ENCODE measurements around the gene PLPP4. TPM values are rescaled to one million over a fixed set of nuclear protein-coding genes. Genes with fewer than 3 reads are reported as not detected.
A peak's percentile ranks its signal among the peaks of the same experiment; 100 is the strongest.

The PLPP4 gene
- polyA plus RNA-seq, 1 of the 3 experiments (the other 2 are of a cell fraction) = 27.9 TPM

GRCh38 chr10:120495226-120496009 lies 38.4 kb downstream of the PLPP4 start:
- Histone ChIP-seq H3K9ac (no peak overlapping the region), H3F3A (replicated peaks; ENCODE audit: insufficient read depth) (no peaks in the 10 kb centered on the region), H3K27me3 (ENCODE audit: insufficient read depth) (no peaks in the 10 kb centered on the region), H4K20me1 (ENCODE audit: insufficient read depth) (peaks cover 49% of the 10 kb centered on the region; the same call in 1 of the 2 replicates), H2AFZ (ENCODE audit: low read depth) (no peak overlapping the region), H3K9me3 (no peaks in the 10 kb centered on the region), H3K4me1 (ENCODE audit: control insufficient read depth in 1 of 2, insufficient read depth in 2 of 2, low read depth in 1 of 2, low read length in 1 of 2) (peaks cover 0 to 9% of the 10 kb centered on the region in 2 experiments; a peak in 1 of 4 replicates), H3K27ac (ENCODE audit: low read depth in 2 of 2, low read length in 1 of 2) (no peak overlapping the region; a peak in 1 of 4 replicates), H3K4me2 (no peak overlapping the region), H3K36me3 (replicated peaks in 1 of 2; ENCODE audit: control insufficient read depth in 1 of 2, insufficient read depth in 2 of 2, low read length in 1 of 2) (peaks cover 0 to 7% of the 10 kb centered on the region in 2 experiments), H3K4me3 (ENCODE audit: low read depth in 2 of 2, low read length in 1 of 2) (no peak overlapping the region), H3K9me2 (no peaks in the 10 kb centered on the region), H3K79me2 (ENCODE audit: insufficient read depth) (peaks cover 99% of the 10 kb centered on the region)
- WGBS (ENCODE audit: low lambda C conversion rate) = 72% methylated on average over 5 of the region's 5 CpGs
- ChIA-PET CTCF (interaction anchor here (0.6 to 2.9 kb wide), 6 partner anchors 9 to 104 kb away, joined by 3 to 10 read pairs (median 3); no protein-coding TSS in a partner anchor), POLR2A (no interaction called here)
- peak; percentile 45 for DNase-seq
- TF ChIP-seq FOXJ3 (CRISPR knock-in tag; IDR thresholded peaks at IDR 0.05) (no peak), ELF1 (IDR thresholded peaks at IDR 0.05) (no peak), CHD2 (IDR thresholded peaks at IDR 0.05; ENCODE audit: low read length, partially characterized antibody) (no peak), CTCF (IDR thresholded peaks at IDR 0.05) (no peak), SMC3 (IDR thresholded peaks at IDR 0.05; ENCODE audit: low read depth, low read length) (no peak), IRF3 (IDR thresholded peaks at IDR 0.05; ENCODE audit: low read depth, low read length) (no peak)

- no peaks in the 10 kb centered on the region for H3K27me3 ChIP-seq (ENCODE audit: insufficient read depth)
- CTCF ChIA-PET = no interaction called here
- no peak overlapping the region for H3K4me2 ChIP-seq
- no peak overlapping the region for H3K27ac ChIP-seq (ENCODE audit: low read depth in 2 of 2, low read length in 1 of 2)
- TF ChIP-seq, protein P1, sequence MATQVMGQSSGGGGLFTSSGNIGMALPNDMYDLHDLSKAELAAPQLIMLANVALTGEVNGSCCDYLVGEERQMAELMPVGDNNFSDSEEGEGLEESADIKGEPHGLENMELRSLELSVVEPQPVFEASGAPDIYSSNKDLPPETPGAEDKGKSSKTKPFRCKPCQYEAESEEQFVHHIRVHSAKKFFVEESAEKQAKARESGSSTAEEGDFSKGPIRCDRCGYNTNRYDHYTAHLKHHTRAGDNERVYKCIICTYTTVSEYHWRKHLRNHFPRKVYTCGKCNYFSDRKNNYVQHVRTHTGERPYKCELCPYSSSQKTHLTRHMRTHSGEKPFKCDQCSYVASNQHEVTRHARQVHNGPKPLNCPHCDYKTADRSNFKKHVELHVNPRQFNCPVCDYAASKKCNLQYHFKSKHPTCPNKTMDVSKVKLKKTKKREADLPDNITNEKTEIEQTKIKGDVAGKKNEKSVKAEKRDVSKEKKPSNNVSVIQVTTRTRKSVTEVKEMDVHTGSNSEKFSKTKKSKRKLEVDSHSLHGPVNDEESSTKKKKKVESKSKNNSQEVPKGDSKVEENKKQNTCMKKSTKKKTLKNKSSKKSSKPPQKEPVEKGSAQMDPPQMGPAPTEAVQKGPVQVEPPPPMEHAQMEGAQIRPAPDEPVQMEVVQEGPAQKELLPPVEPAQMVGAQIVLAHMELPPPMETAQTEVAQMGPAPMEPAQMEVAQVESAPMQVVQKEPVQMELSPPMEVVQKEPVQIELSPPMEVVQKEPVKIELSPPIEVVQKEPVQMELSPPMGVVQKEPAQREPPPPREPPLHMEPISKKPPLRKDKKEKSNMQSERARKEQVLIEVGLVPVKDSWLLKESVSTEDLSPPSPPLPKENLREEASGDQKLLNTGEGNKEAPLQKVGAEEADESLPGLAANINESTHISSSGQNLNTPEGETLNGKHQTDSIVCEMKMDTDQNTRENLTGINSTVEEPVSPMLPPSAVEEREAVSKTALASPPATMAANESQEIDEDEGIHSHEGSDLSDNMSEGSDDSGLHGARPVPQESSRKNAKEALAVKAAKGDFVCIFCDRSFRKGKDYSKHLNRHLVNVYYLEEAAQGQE (IDR thresholded peaks at IDR 0.05; ENCODE audit: low read depth, low read length) = no peak
- TF ChIP-seq YY1 (IDR thresholded peaks at IDR 0.05; ENCODE audit: low read depth) (no peak), RXRA (IDR thresholded peaks at IDR 0.05; ENCODE audit: borderline replicate concordance, low read depth) (no peak), RFX5 (IDR thresholded peaks at IDR 0.05; ENCODE audit: low read length) (no peak), EZH2phosphoT487 (IDR thresholded peaks at IDR 0.05; ENCODE audit: borderline replicate concordance, low read depth) (no peak)
- TF ChIP-seq, protein P2, sequence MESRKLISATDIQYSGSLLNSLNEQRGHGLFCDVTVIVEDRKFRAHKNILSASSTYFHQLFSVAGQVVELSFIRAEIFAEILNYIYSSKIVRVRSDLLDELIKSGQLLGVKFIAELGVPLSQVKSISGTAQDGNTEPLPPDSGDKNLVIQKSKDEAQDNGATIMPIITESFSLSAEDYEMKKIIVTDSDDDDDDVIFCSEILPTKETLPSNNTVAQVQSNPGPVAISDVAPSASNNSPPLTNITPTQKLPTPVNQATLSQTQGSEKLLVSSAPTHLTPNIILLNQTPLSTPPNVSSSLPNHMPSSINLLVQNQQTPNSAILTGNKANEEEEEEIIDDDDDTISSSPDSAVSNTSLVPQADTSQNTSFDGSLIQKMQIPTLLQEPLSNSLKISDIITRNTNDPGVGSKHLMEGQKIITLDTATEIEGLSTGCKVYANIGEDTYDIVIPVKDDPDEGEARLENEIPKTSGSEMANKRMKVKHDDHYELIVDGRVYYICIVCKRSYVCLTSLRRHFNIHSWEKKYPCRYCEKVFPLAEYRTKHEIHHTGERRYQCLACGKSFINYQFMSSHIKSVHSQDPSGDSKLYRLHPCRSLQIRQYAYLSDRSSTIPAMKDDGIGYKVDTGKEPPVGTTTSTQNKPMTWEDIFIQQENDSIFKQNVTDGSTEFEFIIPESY (IDR thresholded peaks at IDR 0.05; ENCODE audit: borderline replicate concordance, low read depth) = no peak
- H3K79me2 ChIP-seq (ENCODE audit: insufficient read depth) = peaks cover 96% of the 10 kb centered on the region
- POLR2A ChIA-PET = no interaction called here
- DNase-seq = no peak
- H3K4me1 ChIP-seq (ENCODE audit: control insufficient read depth in 1 of 2, insufficient read depth in 2 of 2, low read depth in 1 of 2, low read length in 1 of 2) = peaks cover 0 to 12% of the 10 kb centered on the region in 2 experiments; a peak in 1 of 4 replicates
- H2AFZ ChIP-seq (ENCODE audit: low read depth) = no peak overlapping the region
- no peaks in the 10 kb centered on the region for H3K9me2 ChIP-seq
- no peaks in the 10 kb centered on the region for H3K9me3 ChIP-seq
- peaks cover 0 to 18% of the 10 kb centered on the region in 2 experiments for H3K36me3 ChIP-seq (replicated peaks in 1 of 2; ENCODE audit: control insufficient read depth in 1 of 2, insufficient read depth in 2 of 2, low read length in 1 of 2)
- peaks cover 12% of the 10 kb centered on the region; the same call in 1 of the 2 replicates for H4K20me1 ChIP-seq (ENCODE audit: insufficient read depth)
- H3K4me3 ChIP-seq (ENCODE audit: low read depth in 2 of 2, low read length in 1 of 2) = no peak overlapping the region
- WGBS (ENCODE audit: low lambda C conversion rate) = 72% methylated on average over 3 of the region's 3 CpGs
- H3F3A ChIP-seq (replicated peaks; ENCODE audit: insufficient read depth) = peaks cover 9% of the 10 kb centered on the region
- H3K9ac ChIP-seq = no peak overlapping the region
Measured at GRCh38 chr10:120499883-120500282, 42.9 kb downstream of the PLPP4 start.

Data from SK-N-SH (cell line).